ENCODE data around the gene NFE2L3. TPM values are rescaled to one million over a fixed set of nuclear protein-coding genes. Genes with fewer than 3 reads are reported as not detected.

The NFE2L3 gene
- total RNA-seq, 2 experiments from 2014 or later = 21.5 to 22.6 TPM

- TF ChIP-seq, protein P1, sequence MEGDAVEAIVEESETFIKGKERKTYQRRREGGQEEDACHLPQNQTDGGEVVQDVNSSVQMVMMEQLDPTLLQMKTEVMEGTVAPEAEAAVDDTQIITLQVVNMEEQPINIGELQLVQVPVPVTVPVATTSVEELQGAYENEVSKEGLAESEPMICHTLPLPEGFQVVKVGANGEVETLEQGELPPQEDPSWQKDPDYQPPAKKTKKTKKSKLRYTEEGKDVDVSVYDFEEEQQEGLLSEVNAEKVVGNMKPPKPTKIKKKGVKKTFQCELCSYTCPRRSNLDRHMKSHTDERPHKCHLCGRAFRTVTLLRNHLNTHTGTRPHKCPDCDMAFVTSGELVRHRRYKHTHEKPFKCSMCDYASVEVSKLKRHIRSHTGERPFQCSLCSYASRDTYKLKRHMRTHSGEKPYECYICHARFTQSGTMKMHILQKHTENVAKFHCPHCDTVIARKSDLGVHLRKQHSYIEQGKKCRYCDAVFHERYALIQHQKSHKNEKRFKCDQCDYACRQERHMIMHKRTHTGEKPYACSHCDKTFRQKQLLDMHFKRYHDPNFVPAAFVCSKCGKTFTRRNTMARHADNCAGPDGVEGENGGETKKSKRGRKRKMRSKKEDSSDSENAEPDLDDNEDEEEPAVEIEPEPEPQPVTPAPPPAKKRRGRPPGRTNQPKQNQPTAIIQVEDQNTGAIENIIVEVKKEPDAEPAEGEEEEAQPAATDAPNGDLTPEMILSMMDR (IDR thresholded peaks at IDR 0.05) = no peak
- intact Hi-C loops (cut with micrococcal nuclease) = no loop called here
- ChIA-PET CTCF (no interaction called here), POLR2A (no interaction called here)
- H3K9me3 Mint-ChIP-seq = no peaks in the 10 kb centered on the region
- no peak overlapping the region for H3K27ac Mint-ChIP-seq
- H3K4me1 Mint-ChIP-seq (ENCODE audit: low read depth) = no peaks in the 10 kb centered on the region
- H3K36me3 Mint-ChIP-seq (ENCODE audit: low read depth) = no peaks in the 10 kb centered on the region
- no peak for DNase-seq
- ATAC-seq = no peak
- H3K27me3 Mint-ChIP-seq = peaks cover 3% of the 10 kb centered on the region
- H3K4me3 Mint-ChIP-seq = no peak overlapping the region
Observed at GRCh38 chr7:26227987-26228386, 76.0 kb downstream of the NFE2L3 start.

DNA sequence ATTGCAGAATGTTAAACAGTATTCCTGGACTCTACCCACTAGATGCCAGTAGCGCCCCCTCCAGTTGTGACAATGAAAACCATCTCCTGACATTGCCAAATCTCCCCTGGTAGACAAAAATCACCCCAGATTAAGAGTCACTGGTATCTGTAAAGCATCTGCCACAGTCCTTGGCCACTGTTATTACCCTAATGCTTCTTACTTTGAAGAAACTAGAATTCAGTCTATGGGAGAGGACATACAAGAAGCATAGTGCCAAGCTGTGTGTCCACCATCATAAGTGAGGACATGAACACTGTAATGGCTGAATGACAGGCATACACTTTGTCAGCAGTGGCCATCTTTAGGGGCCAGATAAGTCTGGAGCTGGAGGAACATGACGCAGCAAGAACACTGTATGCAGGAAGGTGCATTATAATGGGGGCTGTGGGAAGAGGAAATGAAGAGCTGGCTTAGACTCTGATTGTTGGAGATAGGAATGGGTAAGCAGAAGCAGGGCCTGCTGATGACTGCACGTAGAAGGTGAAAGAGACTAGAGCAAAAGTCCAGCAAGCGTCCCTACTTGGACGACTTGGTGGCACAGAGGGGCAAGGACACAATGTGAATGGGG lies 82.0 kb downstream of the NFE2L3 start:
- CTCF ChIA-PET = no interaction called here
- intact Hi-C loops (cut with micrococcal nuclease) = no loop called here
- Mint-ChIP-seq H3K9me3 (no peaks in the 10 kb centered on the region), H3K4me3 (no peak overlapping the region), H3K27ac (no peak overlapping the region), H3K4me1 (ENCODE audit: low read depth) (peaks cover 4% of the 10 kb centered on the region), H3K27me3 (no peaks in the 10 kb centered on the region), H3K36me3 (ENCODE audit: low read depth) (no peaks in the 10 kb centered on the region)
- POLR2A ChIA-PET = no interaction called here
- no peak for DNase-seq
- ATAC-seq = no peak
- TF ChIP-seq, protein P1 (IDR thresholded peaks at IDR 0.05) = no peak

Other genes with a start within 250 kb of the NFE2L3 start
- gene HNRNPA2B1, start 48.5 kb downstream of the NFE2L3 start, total RNA-seq = 100 to 1,000 TPM; 871 to 893 TPM
- gene CBX3, start 49.5 kb downstream of the NFE2L3 start, total RNA-seq = 100 to 1,000 TPM; 313 to 320 TPM
- 10 to 100 TPM; 47.8 to 51.1 TPM for gene SNX10, start 139.7 kb downstream of the NFE2L3 start, total RNA-seq